ENCODE measurements around the gene RBFOX2. TPM values are rescaled to one million over a fixed set of nuclear protein-coding genes. Genes with fewer than 3 reads are reported as not detected.
"Not testable (repeated sequence)": the region's sequence is repeated elsewhere in the genome, so short reads cannot be mapped to it uniquely, and the experiment has no call there.

The RBFOX2 gene
- total RNA-seq, 4 donors from 2014 or later = 50.2 to 75.6 (median 71.4) TPM

DNA sequence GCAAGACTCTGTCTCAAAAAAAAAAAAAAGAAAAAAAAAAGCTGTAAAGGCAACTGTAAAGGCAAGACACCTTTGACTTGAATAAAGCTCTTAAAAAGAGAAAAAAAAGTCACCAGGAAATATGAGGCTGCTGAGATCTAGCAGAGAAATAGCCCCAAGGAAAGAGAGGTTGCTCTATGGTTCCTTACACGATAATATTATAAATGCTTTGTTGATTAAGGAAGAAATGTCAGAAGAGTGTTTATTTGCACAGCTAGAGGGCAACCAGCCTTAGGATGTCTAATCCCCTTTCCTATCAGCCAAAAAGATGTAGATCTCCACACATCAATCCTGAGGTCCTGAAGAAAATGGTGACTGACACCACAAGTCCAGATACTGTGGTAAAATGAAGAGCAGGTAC, 32.0 kb downstream of the RBFOX2 start:
- H3K9me3 ChIP-seq = no peaks in the 10 kb centered on the region
- peaks cover 0 to 57% (median 14%) of the 10 kb centered on the region in 4 donors for H3K4me1 ChIP-seq
- no peak for TF ChIP-seq CTCF (IDR thresholded peaks at IDR 0.05)
- TF ChIP-seq EP300 (IDR thresholded peaks at IDR 0.05) = no peak
- TF ChIP-seq POLR2A (IDR thresholded peaks at IDR 0.05) = no peak
- DNase-seq (ENCODE audit: low spot score in 2 of 2) = no peak
- no peak overlapping the region for H3K4me3 ChIP-seq
- H3K36me3 ChIP-seq = no peaks in the 10 kb centered on the region
- 23 to 32% methylated on average over 1 of the region's 1 CpG for whole genome bisulfite sequencing, 2 donors
- no peaks in the 10 kb centered on the region for H3K27me3 ChIP-seq
- peak overlapping the region in 3 of 4 donors; percentile 36 to 81 (median 72) for H3K27ac ChIP-seq

- H3K27me3 ChIP-seq = no peaks in the 10 kb centered on the region
- no peak overlapping the region for H3K4me3 ChIP-seq
- 22 to 29% methylated on average over 2 of the region's 2 CpGs for WGBS, 2 donors
- H3K27ac ChIP-seq = peak overlapping the region; percentile 34 to 81 (median 54)
- peak; percentile 62 to 75 for DNase-seq (ENCODE audit: low spot score in 2 of 2)
- H3K36me3 ChIP-seq = no peaks in the 10 kb centered on the region
- no peaks in the 10 kb centered on the region for H3K9me3 ChIP-seq
- TF ChIP-seq CTCF (IDR thresholded peaks at IDR 0.05) = no peak
- TF ChIP-seq EP300 (IDR thresholded peaks at IDR 0.05) = peak in 1 of 2 donors; percentile 81
- H3K4me1 ChIP-seq = peaks cover 0 to 55% (median 13%) of the 10 kb centered on the region in 4 donors
Observed at GRCh38 chr22:35995772-35996171, 32.9 kb downstream of the RBFOX2 start.

DNA sequence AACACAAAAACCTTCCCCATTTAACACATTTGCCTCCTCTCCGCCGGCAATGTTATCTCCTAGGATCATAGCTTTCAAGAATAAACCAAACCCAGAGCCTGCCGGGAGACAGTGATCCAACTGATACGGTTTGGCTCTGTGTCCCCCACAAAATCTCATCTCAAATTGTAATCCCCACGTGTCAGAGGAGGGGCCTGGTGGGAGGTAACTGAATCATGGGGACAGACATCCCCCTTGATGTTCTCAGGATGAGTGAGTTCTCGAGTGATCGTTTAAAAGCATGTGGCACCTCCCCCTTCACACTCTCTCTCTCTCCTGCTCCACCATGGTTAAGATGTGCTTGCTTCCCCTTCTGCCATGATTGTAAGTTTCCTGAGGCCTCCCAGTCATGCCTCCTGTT, 33.3 kb downstream of the RBFOX2 start:
- Histone ChIP-seq H3K27ac (peak overlapping the region; percentile 30 to 81 (median 53)), H3K4me1 (peaks cover 0 to 50% (median 12%) of the 10 kb centered on the region in 4 donors), H3K9me3 (no peaks in the 10 kb centered on the region), H3K27me3 (no peaks in the 10 kb centered on the region), H3K36me3 (no peaks in the 10 kb centered on the region), H3K4me3 (no peak overlapping the region)
- no peak for DNase-seq (ENCODE audit: low spot score in 2 of 2)
- TF ChIP-seq CTCF (IDR thresholded peaks at IDR 0.05) = no peak
- no peak for TF ChIP-seq POLR2A (IDR thresholded peaks at IDR 0.05)
- no peak for TF ChIP-seq EP300 (IDR thresholded peaks at IDR 0.05)
- WGBS, 2 donors = 57 to 62% methylated on average over 7 of the region's 7 CpGs

GRCh38 chr22:35993727-35994126, 34.9 kb downstream of the RBFOX2 start:
- H3K9me3 ChIP-seq; H3K36me3 ChIP-seq; H3K27me3 ChIP-seq; H3K4me3 ChIP-seq; DNase-seq (ENCODE audit: low spot score in 2 of 2); H3K27ac ChIP-seq: not testable (repeated sequence)
- H3K4me1 ChIP-seq = peaks cover 0 to 50% (median 12%) of the 10 kb centered on the region in 4 donors
- WGBS, 2 donors = 90 to 92% methylated on average over 5 of the region's 5 CpGs

GRCh38 chr22:35993048-35993714, 35.4 kb downstream of the RBFOX2 start:
- H3K4me3 ChIP-seq = no peak overlapping the region
- H3K27me3 ChIP-seq = no peaks in the 10 kb centered on the region
- H3K9me3 ChIP-seq = no peaks in the 10 kb centered on the region
- no peak for DNase-seq (ENCODE audit: low spot score in 2 of 2)
- 93 to 99% methylated on average over 3 of the region's 3 CpGs for WGBS, 2 donors
- peaks cover 0 to 52% (median 12%) of the 10 kb centered on the region in 4 donors for H3K4me1 ChIP-seq
- H3K36me3 ChIP-seq = no peaks in the 10 kb centered on the region
- H3K27ac ChIP-seq = no peak overlapping the region
- TF ChIP-seq EP300 (IDR thresholded peaks at IDR 0.05) (no peak), CTCF (IDR thresholded peaks at IDR 0.05) (no peak), POLR2A (IDR thresholded peaks at IDR 0.05) (no peak)

Measured in tibial nerve (tissue), 4 donors.